ENCODE results near the gene PCSK1. TPM values are rescaled to one million over a fixed set of nuclear protein-coding genes. Genes with fewer than 3 reads are reported as not detected.

Gene PCSK1
- total and polyA plus RNA-seq, 2 of the 8 experiments (the other 6 are each of a cell fraction or from before 2014, with no cell fraction given), result 1.3 to 3.2 TPM

DNA sequence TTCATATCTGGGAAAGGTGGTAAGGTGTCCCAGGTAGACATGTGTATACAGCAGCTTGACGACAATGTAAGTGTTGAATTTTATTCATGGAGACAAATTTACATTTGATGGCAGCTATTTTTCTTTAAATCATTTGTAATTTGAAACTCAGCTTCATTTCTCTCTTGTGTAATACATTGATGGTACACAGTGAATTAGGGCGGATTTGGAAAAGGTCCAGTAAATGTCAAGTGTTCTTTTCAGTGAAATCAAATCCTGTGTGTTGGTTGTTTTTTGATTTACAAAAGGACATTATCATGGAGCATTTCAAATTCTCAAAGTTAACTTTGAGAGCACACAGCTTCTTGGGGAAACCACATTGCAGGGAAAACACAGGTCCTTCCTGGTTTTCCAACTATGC, 30.0 kb upstream of the PCSK1 start (continued):
- no peak for TF ChIP-seq BCL11A (IDR thresholded peaks at IDR 0.05; ENCODE audit: low read depth in 2 of 2, low read length in 2 of 2)

All from H1 (cell line).